Smooth muscle cell (in vitro differentiated cells): Measurements from ENCODE around the gene NRN1. TPM values are rescaled to one million over a fixed set of nuclear protein-coding genes. Genes with fewer than 3 reads are reported as not detected.
A peak's percentile ranks its signal among the peaks of the same experiment; 100 is the strongest.

Source experiments
- DNase-seq: peaks from one replicate; lab custom pipeline; 2025; ENCODE audit not compliant: unreplicated experiment; lab: John Stamatoyannopoulos, UW
- H2AFZ ChIP-seq: fragments of 200-600 bp; sonication (generic); 2 replicates; pipeline ENCODE4 v1.6.0; 2016; ENCODE audit warnings: antibody characterized with exemption, low read depth, mild to moderate bottlenecking
- H3F3A ChIP-seq: fragments of 200-600 bp; sonication (generic); 2 replicates; pipeline ENCODE4 v1.6.0; 2017; ENCODE audit warnings: antibody characterized with exemption, low read depth
- H3K27ac ChIP-seq: fragments of 200-600 bp; sonication (generic); 2 replicates; pipeline ENCODE4 v1.5.1; 2016; ENCODE audit warnings: low read depth, mild to moderate bottlenecking
- H3K27me3 ChIP-seq: fragments of 200-600 bp; sonication (generic); 2 replicates; pipeline ENCODE4 v1.6.1; 2016; ENCODE audit warnings: low read depth, mild to moderate bottlenecking
- H3K36me3 ChIP-seq: fragments of 200-600 bp; sonication (generic); 2 replicates; pipeline ENCODE4 v1.5.1; 2016; ENCODE audit warnings: low read depth
- H3K4me1 ChIP-seq: fragments of 200-600 bp; sonication (generic); 2 replicates; pipeline ENCODE4 v1.5.1; 2016; ENCODE audit warnings: low read depth
- H3K4me2 ChIP-seq: fragments of 200-600 bp; sonication (generic); 2 replicates; pipeline ENCODE4 v1.6.0; 2016; ENCODE audit warnings: mild to moderate bottlenecking
- H3K4me3 ChIP-seq: fragments of 200-600 bp; sonication (generic); 2 replicates; pipeline ENCODE4 v1.5.1; 2016; ENCODE audit warnings: mild to moderate bottlenecking
- H3K79me2 ChIP-seq: fragments of 200-600 bp; sonication (generic); 2 replicates; pipeline ENCODE4 v1.6.0; 2016; ENCODE audit warnings: low read depth, mild to moderate bottlenecking
- H3K9ac ChIP-seq: fragments of 200-600 bp; sonication (generic); 2 replicates; pipeline ENCODE4 v1.6.0; 2016; ENCODE audit warnings: low read depth
- H3K9me3 ChIP-seq: fragments of 200-600 bp; sonication (generic); replicated peaks from 2 replicates; pipeline ENCODE4 v1.5.1; 2016; ENCODE audit warnings: low read depth
- H4K20me1 ChIP-seq: fragments of 200-600 bp; sonication (generic); 2 replicates; pipeline ENCODE4 v1.6.0; 2016; ENCODE audit warnings: low read depth
- CTCF ChIP-seq: fragments of 200-600 bp; sonication (generic); IDR thresholded peaks from 2 replicates; pipeline ENCODE4 v1.5.1; 2017; ENCODE audit warnings: borderline replicate concordance, mild to moderate bottlenecking, antibody characterized with exemption; ENCODE audit not compliant: insufficient read depth, poor library complexity, severe bottlenecking
- WGBS: methylation state at CpG from one replicate; pipeline ENCODE4 v1.1.7; 2016; ENCODE audit warnings: low lambda C conversion rate; 5-methylcytosine and 5-hydroxymethylcytosine counted together
- polyA plus RNA-seq: library from polyadenylated mRNA; unstranded; fragments of >200 nt; fragmentation: Nextera tagmentation; extraction: Ambion mirVana; gene quantifications from 2 replicates; pipeline ENCODE4 v1.2.1, GENCODE V29; 2016
- total RNA-seq: library from RNA; depleted of rRNA; stranded (reverse); fragments of >200 nt; gene quantifications from 2 replicates; pipeline ENCODE4 v1.2.3, GENCODE V29; 2014

The NRN1 gene
- total RNA-seq (not detected in 2 replicates), polyA plus RNA-seq (0.27 TPM in 1 of 2 replicates, not detected in the other)

- peak within 1 kb of the TSS; percentile 84 for H3K4me2 ChIP-seq
- peak within 1 kb of the TSS; percentile 29 for H2AFZ ChIP-seq
- H4K20me1 ChIP-seq = no peaks in the 10 kb centered on the region
- H3K4me1 ChIP-seq = peaks cover 53% of the 10 kb centered on the region
- WGBS = 2% methylated on average over 48 of the region's 51 CpGs
- H3K4me3 ChIP-seq = peak within 1 kb of the TSS; percentile 38
- DNase-seq = no peak
- H3K9ac ChIP-seq = no peak within 1 kb of the TSS
- no peak within 1 kb of the TSS for H3K27ac ChIP-seq
- H3K36me3 ChIP-seq = no peaks in the 10 kb centered on the region
- no peak for TF ChIP-seq CTCF
- H3K79me2 ChIP-seq = no peaks in the 10 kb centered on the region
- H3K9me3 ChIP-seq = no peaks in the 10 kb centered on the region
- peaks cover 18% of the 10 kb centered on the region for H3F3A ChIP-seq
- H3K27me3 ChIP-seq = peaks cover 97% of the 10 kb centered on the region
Measured at GRCh38 chr6:6006428-6007365, at the start of gene NRN1. TSS of gene NRN1 (minus strand) at chr6:6006925. CDS start at chr6:6006749, 176 bp downstream.

DNA sequence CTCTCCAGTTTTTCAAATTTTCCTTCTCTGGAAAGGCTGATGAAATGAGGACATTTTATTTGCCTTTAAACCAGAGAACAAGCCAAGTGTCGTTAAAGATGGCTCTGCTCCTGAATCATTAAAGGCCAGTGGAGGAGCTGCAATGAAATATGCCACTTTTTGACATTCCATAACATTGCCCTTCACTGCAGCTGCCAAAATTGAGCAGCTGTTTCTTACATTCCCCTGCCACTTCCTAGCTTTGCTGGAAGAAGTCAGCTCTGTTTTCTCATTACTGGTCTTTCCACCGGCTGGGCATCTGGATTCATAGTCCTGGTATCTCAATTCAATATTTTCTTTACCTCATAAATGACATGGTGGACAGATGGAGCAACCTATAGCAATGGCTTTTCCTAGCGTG, 45.5 kb upstream of the NRN1 start:
- no peak for TF ChIP-seq CTCF
- Histone ChIP-seq H3K9me3 (peaks cover 4% of the 10 kb centered on the region), H3F3A (no peaks in the 10 kb centered on the region), H3K27ac (no peak overlapping the region), H4K20me1 (no peaks in the 10 kb centered on the region), H3K36me3 (no peaks in the 10 kb centered on the region), H3K9ac (no peak overlapping the region), H3K4me3 (no peak overlapping the region), H3K4me1 (no peaks in the 10 kb centered on the region), H3K4me2 (no peak overlapping the region), H2AFZ (no peak overlapping the region), H3K79me2 (no peaks in the 10 kb centered on the region), H3K27me3 (peaks cover 15% of the 10 kb centered on the region)
- DNase-seq = no peak
- WGBS = 81% methylated on average over 3 of the region's 3 CpGs

DNA sequence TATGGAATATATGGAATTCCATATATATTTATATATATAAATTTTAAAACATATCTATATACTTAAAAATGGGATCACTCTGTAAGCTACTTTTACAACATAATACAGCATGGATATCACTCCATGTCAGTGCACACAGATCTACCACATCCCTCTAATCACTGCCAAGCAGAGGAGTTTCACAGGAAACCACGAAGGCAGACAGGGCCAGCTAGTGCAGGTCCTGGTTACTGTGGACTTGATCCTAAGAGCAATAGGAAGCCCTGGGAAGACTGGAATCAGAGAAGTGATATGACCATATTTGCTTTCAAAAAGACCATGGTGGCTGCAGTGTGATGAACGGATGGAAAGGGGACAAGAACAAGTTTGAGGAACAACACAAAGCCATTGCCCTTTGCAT, 40.0 kb upstream of the NRN1 start:
- Histone ChIP-seq H3K9ac (no peak overlapping the region), H3K9me3 (peaks cover 4% of the 10 kb centered on the region), H3K27me3 (peaks cover 4% of the 10 kb centered on the region), H3F3A (no peaks in the 10 kb centered on the region), H3K4me3 (no peak overlapping the region), H3K36me3 (no peaks in the 10 kb centered on the region), H3K27ac (no peak overlapping the region), H3K4me2 (no peak overlapping the region), H3K79me2 (no peaks in the 10 kb centered on the region), H2AFZ (no peak overlapping the region), H3K4me1 (no peaks in the 10 kb centered on the region), H4K20me1 (no peaks in the 10 kb centered on the region)
- no peak for DNase-seq
- 98% methylated on average over 2 of the region's 2 CpGs for WGBS
- no peak for TF ChIP-seq CTCF
